SKM-1 (cell line): ENCODE results near the gene SND1.

ENCODE experiments used
- DNase-seq: peaks from one replicate; lab custom pipeline; 2025; ENCODE audit not compliant: unreplicated experiment; lab: John Stamatoyannopoulos, UW

SND1 gene

DNA sequence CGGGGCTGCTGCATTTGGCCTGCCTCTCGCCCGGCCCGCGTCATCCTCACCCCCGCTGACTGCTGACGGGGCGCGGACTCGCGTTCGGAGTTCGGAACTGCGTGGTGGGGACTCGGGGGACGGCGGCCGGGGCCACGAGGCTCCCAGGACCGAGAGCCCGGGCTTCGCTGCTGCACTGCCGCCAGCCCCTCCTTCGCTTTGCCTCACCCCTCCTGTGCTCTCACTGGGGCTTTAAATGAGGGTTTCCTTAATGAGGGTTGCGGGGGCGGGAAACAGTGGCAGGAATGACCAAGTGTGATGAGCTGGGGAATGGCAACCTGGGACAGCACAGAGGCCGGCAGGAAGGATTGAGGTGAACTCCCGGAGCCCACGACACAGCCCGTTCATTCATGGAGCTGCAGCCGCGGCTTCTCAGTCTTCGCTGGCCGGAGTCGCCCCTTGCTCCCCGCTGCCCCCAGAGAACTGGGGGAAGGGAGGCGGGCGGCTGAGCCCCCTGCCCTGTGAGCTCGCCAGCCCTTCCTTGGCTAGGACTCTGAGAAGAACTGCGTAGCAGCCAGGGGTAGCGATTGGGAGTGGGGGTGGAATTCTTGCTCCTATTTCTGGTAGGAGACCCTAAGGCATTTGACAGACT lies 380.7 kb downstream of the SND1 start:
- no peak for DNase-seq

DNA sequence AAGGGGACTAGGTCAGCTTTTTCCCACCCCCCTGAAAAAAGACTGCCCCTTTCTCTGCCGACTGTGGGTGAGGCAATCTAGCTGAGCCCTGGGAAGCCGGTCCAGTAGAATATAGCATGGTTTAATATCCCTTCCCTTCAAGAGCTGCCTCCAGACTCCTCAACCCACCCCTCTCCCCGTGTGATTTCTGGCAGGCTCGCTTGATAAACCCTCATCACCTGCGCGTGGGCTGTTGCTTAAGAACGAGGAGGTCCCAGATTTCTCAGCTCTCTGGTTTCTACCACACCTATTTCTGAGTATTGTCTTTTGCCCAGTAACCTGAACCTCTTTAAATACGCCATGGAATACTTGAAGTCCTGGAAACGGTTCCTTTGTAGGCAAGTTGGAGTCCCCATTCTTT lies 381.3 kb downstream of the SND1 start:
- no peak for DNase-seq

DNA sequence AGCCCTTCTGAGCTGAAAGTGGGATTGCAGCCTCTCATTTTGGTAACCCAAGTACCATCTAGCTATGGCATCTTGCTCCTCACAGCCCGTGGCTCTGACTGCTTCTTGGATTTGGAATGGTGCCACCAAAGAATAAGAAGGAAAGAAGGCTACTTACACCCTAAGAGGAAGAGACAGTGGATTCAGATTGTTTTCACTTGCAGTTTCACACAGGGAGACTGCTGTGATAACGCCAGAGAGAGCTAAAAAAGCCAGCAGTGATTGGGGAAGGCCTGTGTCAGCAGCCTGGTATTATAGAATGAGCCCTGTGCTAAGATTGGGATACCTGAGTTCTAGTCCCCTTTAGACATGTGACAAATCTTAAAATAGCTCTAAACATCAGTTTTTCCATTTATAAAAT lies 382.8 kb downstream of the SND1 start:
- DNase-seq, result no peak

DNA sequence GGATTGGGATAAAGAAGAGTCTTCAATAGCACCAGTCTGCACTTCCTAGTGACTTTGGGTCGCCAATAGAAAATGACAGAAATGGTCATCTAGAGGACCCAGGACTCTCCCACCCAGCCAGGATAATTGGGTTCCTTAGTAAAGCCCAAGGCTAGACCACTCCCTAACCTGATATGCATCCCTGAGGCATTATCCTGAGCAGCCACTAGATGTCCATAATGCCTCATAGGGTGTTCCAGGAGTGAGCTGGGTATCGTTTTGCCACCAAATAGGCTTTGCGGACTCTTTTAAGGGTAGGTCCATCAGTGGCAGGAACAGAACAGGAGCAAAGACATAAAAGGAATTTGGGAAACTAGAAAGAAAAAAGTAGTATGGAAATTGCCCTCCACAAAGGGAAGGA lies 383.7 kb downstream of the SND1 start:
- DNase-seq, result no peak

DNA sequence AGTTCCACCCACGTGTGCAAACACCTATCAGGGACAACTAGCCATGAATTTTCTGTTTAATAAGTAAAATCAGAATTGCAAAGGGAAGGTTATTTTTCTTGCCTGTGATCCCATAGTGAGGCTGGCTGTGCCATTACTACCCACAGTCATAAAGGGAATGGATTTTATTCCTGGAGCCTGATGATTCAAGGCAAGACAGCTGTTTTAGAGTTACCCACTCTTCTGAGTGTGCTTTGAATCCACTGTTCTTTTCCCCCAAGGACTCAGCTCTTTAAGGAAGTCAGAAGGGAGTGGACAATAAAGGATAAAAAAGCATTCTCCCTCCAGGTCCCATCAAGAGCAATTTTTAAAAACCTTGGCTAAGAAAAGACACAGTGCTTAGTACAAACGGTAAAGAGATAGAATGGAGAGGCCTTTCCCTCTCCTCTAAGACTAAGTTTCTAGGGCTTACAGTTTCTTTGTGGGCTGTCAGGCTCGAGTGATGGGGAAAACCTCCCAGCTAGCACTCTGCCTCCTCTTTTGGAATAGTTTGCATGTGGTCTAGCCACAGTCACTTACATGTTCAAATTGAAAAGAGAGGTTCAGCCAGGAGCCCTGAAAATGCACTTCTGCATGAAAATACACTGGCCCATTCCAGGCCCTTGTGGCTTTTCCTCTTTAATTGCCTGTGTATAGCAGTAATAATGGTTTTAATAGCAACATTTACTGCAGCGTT lies 384.4 kb downstream of the SND1 start:
- DNase-seq, result no peak

DNA sequence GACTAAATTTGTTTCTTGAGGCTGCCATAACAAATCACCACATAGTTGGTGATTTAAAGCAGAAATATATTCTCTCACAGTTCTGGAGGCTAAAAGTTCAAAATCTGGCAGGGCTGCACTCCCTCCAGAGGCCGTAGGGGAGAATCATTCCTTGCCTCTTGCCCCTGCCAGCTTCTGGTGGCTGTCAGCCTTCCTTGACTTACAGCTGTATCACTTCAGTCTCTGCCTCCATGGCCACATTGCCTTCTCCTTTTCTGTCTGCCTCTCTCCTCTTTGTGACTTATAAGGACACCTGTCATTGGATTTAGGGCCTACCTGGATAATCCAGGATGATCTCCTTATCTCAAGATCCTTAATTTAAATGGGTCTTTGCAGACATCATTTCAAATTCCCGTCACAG lies 385.1 kb downstream of the SND1 start:
- DNase-seq, result no peak

DNA sequence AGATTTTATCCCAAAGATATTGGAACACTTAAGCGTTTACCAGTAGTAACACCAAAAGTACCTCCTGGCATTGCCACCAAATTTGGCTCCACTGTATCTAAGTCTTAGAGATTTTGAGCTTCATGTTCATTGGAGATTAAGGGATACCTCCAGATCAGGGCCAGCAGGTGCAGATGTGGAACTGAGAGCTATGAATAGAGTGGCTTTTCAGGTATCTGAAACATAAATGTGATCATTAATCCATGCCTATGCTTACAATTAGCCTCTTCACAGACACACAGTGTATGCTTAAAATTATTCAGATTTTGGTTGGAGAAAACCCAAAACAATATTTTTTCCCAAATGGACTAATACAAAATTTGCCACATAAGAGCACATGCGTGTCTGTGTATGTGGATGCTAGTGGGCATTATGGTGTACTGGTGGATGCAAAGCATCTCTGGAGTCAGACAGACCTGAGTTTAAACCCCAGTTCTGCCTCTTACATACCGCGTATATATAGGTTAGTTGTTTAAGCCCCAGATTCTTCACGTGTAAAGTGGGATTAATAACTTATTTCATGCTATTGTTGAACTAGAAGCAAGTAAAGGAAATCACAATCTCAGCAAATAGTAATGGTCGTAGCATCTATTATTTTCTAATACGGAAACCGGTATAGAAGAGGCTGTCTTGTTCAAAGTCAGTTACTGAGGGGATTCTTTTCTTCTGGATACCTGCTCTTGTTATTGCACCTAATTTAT lies 386.1 kb downstream of the SND1 start:
- no peak for DNase-seq

DNA sequence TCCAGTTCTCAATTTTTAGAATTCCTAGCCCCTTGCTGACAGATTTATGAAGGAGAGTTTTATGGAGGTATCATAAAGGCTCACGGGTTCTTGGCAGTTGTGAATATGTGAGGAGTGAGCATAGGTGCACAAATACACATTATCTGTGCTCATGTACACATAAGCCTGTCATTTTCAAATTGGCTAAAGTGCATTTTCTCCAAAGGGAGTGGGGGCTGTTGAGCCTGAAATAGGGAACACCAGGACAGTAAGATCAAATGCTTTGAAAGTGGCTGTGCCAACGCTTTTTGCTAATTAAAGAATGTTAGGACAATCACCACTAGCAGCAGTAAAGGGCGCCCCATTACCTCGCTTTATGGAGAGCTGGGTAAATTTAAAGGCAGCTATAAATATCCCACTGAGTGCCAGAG lies 387.6 kb downstream of the SND1 start:
- no peak for DNase-seq

DNA sequence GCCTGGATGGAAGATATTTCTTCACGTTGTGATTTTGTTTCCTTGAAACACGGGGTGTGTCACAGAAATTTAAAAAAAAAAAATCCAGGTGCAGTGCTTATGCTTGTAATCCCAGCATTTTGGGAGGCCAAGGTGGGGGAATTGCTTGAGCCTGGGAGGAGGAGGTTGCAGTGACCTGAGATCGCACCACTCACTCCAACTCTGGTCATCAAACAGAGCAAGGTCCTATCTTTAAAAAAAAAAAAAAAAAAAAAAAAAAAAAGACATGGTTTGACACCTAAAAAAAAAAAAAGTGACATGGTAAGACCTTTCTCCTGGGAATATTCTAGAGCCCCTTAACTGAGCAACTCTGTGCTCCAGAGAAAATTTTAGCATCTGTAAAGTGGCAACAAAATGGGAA lies 388.2 kb downstream of the SND1 start:
- DNase-seq, result no peak

DNA sequence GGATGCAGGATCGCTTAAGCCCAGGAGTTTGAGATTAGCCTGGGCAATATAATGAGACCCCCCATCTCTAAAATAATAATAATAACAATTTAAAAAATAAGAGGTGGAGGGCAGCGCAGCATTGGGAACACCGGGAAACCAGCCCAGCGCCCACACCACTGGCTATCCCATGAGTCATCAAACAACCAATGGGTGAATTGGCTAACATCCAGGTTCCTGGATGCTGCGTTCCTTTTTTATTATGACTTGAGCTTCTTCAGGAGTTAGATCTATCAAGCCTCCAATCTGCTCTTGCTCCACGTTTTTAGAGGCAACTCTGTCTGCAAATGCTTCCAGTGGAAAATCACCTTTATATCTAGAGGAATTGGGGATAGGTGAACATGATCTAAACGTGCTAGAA lies 389.2 kb downstream of the SND1 start:
- DNase-seq, result no peak

DNA sequence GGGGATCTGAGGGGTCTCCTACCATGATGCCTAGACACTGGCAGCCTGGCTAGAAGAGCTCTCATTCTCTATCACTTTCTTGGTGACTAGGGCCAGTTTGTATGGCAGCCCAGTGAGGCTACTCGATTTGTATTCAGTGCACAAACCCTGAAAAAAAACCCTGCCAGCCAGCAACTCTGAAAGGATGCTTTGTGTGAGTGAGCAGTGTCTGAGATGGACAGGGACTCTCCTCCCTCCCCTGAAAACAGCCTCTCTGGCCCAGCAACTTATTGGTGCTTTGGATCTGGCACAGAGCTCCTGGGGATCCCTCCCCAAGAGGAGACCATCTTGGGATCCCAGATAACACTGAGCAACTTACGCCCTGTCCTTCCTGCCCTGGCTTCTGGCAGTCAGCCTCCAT lies 390.0 kb downstream of the SND1 start:
- no peak for DNase-seq

DNA sequence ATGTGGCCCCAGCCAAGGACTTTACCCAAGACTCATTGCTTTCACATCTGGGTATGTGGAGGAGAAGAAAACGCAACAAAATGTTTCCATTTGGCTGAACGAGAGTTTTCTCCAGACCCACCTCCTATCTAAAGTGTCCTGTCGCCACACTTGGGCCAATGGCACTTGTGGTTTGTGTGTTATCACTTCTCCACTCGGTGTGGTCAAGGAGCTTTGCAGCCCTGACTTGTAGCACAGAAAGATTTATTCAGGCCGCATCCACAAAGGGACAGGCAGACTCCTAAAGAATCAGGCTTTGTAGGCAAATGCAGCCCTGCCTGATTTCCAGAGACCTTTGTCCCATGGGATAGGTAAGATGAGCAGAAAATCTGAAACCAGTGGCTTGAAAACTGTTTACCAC lies 392.1 kb downstream of the SND1 start:
- DNase-seq, result no peak

DNA sequence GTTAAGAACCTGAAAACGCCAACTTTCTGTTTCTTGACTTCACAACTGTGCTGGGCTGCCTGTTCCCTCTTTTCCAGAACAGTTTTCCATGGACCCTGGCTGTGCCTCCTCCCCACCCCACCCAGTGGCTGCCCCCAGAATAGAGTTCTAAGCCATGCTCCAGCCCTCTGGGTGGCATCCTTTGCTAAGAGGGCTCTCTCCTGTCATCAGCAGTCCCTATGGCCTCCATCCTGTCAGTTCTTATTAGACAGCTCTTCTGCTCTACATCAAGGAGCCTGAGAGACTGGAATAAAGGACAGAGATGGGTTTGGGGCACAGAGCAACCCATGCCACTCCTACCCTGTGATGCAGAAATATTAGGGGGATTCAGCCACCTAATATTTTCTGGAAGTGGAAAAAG lies 393.2 kb downstream of the SND1 start:
- no peak for DNase-seq

DNA sequence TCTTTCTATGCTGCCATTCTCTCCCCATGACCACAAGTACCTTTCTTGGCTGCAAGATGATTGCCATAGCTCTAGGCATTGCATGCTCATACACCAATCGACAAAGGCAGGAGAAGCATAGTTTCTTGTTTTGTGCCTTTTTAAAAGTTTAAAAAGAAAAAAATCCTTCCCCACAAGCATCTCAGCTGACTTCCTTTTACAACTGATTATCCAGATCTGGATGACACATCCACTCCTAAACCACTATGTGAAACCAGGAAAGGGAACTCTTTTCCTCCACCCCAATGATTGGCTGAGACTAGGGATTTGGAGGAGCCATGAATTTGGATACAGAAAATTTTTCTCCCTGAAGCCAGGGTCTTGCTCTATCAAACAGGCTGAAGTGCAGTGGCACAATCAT lies 393.8 kb downstream of the SND1 start:
- DNase-seq, result no peak

DNA sequence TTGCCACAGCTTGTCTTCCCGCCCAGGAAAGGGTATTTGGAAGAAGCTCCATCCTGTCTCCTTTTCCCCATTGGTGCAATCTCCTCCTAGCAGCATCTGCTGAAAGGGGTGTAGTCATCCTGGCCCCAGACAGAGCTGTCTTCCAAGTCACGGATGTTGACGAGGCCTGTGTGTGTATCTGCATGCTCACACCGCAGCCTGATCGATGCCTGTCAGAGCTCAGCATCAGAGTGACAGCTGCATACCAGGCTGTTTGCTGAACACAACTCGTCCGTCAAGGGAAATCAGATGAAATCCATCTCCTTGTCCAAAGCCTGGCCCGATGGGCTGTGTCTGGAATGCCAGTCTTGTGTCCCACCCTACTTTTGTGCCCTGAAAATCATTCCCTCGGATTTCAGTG lies 400.4 kb downstream of the SND1 start:
- DNase-seq, result no peak

DNA sequence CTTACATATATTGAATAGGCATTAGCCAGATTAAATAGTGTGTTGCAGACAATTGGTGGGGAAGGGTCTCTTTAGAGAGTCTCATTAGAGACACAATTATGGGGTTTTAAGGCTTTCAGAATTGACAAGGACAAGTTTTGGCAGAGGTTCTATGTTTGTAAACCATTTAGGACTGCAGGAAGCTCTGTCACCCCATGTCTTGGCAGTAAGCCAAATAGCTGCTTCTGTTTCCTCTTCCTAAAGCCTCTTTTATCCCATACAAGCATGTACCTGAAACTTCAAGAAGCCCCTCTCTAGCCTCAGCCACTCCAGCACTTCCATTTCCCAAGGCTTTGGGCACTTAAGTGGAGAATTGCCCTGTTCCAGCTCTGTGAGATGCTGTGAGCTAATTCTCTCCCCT lies 401.0 kb downstream of the SND1 start:
- no peak for DNase-seq

DNA sequence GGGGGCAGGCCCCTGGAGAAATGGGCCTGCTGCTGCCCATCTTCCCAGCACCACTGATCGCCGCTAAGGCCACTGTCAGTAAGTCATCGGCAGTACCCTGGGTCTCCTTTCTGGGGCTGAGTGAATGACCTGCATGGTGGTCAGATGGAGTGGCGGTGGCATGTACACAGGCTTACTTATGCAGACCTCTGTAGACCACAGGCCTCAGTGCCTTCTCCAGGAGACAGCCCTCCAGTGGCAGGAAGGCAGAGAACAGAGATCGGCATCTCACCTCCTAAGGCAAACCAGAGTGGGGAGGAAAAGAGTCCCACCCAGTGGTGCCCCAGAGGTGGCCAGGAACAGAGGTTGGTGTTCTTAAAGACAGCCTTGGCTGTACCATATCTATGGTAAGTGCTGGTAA lies 402.0 kb downstream of the SND1 start:
- DNase-seq, result no peak

DNA sequence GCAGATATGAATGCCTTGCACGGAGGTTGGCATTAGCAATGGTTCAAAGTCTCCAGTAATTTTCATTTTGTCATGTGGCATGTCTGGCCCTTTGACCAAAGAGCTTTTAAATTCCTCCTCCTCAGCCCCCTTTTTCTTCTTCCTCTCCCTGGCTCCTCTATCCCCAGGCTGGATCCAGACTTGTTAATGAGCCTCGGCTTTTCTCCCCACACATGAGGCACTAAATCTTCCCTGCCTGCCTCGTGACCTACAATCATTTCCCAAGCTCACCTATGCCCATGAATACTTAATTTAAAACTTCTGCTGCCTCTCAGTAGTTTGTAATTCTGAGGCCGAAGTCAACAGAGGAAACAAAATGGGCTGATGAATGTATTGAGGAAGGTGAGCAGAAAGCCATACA lies 402.5 kb downstream of the SND1 start:
- DNase-seq, result no peak

DNA sequence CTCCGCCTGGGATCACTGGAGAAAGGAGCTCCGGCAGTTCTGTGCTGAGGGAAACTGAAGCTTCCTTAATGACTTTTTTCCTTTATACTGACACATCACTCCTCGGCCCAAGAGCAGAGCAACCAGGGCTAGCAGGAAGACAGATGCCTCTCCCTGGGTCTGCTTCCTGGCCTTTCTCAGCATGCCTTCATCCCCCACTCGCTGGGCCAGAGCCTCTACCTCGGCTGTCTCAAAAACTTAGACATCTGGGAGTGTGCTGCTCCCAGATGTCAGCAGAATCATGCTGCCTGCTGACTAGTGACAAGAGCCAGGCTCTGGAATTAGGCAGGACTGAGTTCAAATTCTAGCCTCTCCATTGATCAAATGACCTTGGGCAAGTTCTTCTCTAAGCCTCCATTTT lies 403.6 kb downstream of the SND1 start:
- no peak for DNase-seq

DNA sequence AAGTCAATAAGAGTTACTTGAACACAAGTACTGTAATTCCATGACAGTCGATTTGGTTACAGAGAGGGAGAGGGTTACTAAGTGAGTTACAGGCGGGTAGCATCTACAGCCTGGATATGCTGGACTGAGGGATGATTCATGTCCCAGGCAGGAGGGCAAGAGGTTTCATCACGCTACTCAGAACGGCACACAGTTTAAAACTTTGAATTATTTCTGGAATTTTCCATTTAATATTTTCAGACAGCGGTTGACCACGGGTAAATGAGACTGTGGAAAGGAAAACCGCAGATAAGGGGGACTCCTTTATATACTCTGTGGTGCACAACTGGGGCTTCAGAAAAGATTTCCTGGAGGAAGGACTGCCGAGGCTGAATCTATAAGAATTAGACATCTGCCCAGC lies 404.9 kb downstream of the SND1 start:
- DNase-seq, result no peak

DNA sequence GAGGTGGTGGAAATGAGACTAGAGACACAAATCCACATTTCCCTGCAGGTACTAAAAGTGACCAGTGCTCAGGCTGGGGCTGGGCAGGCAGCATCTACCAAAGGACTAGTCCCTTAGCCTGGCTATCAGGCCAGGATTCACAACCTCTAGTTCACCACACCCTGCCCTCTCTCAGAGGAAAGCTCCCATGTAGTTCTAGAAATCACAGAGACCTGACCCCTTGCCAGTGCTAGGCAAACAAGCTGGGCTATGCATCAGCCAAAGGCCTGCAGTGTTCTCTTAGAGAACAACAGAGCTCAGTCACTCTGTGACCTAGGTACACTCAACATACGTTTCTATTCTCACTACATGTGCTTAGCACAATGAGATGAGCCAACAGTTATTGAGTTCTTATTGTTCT lies 405.9 kb downstream of the SND1 start:
- DNase-seq, result no peak

DNA sequence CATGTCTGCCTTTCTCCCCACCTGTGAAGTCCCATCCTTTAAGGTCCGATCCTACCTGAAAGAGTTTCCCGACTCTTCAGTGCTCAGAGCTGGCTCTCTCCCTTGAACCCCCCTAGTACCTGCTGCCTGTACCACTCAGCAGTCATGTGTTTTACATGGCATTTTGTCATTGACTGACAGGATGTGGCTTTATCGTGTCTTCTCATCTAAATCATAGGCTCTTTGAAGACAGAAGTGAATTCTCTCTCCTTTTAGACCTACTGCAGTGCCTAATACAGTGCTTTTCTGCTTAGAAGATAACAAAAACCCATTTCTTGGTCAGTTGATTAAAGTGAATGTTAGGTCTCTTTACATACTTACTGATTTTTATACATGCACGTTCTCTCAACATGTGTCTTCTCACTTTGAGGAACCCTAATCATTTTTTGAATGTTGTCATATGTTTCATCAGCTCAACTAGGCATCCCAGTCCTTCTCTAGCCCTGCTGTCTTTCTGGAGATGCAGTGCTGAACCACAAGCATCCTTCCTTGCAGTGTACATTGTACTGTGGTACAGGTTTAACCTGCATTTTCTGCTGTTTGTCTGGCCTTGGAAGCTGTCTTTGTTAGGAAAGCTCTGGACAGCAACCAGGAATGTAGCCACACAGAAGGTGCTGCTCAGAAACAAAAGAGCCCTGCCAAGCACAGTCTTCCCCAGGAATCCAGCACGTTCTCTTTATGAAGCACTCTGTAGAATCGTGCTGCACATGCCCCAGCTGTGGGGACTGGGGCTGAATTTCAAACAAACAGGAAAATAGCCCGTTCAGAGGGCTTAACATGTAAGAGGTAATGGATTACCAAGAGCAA lies 407.4 kb downstream of the SND1 start:
- DNase-seq, result no peak
